Measurements from ENCODE around the gene DCN.

DNA sequence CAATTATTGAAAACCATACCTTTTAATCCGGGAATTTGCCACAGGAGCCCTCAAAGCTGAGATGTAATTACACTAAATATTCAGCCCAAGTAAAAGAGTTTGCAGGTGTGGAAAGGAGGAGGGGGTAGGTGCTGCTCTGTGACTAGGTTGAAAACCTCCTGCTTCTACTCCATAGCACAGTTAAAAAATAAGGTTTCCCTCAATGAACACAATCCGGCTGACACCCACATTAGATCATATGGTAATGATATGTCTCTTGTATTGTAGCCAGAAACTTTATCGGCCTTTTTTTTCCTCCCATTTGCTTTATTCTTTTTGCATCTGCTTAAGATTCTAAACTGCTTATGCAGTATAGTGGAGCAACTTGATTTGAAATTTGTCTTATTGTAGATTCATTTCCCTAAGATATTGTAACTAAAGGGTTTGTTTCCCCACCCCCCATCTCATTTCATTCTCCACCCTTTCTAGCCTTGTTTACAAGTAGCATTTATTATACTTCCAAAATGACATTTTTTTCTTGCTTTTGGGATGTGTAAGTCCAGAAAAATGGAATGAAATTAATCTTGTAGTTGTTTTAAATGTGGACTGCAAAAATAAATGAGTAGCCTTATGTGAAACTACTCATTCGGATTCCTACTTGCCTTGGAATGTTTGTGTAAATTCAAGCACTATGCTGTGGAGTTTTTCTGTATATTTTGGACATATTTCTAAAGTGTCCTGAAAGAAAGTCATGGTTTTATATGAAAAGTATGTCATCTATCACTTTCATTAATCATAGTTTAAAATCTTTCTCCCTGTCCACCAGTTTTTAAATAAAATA lies at the start of gene DCN:
- TF ChIP-seq, protein P1, sequence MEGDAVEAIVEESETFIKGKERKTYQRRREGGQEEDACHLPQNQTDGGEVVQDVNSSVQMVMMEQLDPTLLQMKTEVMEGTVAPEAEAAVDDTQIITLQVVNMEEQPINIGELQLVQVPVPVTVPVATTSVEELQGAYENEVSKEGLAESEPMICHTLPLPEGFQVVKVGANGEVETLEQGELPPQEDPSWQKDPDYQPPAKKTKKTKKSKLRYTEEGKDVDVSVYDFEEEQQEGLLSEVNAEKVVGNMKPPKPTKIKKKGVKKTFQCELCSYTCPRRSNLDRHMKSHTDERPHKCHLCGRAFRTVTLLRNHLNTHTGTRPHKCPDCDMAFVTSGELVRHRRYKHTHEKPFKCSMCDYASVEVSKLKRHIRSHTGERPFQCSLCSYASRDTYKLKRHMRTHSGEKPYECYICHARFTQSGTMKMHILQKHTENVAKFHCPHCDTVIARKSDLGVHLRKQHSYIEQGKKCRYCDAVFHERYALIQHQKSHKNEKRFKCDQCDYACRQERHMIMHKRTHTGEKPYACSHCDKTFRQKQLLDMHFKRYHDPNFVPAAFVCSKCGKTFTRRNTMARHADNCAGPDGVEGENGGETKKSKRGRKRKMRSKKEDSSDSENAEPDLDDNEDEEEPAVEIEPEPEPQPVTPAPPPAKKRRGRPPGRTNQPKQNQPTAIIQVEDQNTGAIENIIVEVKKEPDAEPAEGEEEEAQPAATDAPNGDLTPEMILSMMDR (IDR thresholded peaks at IDR 0.05): no peak
- TF ChIP-seq, protein P2, sequence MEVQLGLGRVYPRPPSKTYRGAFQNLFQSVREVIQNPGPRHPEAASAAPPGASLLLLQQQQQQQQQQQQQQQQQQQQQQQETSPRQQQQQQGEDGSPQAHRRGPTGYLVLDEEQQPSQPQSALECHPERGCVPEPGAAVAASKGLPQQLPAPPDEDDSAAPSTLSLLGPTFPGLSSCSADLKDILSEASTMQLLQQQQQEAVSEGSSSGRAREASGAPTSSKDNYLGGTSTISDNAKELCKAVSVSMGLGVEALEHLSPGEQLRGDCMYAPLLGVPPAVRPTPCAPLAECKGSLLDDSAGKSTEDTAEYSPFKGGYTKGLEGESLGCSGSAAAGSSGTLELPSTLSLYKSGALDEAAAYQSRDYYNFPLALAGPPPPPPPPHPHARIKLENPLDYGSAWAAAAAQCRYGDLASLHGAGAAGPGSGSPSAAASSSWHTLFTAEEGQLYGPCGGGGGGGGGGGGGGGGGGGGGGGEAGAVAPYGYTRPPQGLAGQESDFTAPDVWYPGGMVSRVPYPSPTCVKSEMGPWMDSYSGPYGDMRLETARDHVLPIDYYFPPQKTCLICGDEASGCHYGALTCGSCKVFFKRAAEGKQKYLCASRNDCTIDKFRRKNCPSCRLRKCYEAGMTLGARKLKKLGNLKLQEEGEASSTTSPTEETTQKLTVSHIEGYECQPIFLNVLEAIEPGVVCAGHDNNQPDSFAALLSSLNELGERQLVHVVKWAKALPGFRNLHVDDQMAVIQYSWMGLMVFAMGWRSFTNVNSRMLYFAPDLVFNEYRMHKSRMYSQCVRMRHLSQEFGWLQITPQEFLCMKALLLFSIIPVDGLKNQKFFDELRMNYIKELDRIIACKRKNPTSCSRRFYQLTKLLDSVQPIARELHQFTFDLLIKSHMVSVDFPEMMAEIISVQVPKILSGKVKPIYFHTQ (CRISPR knock-in tag; IDR thresholded peaks at IDR 0.05): no peak
- TF ChIP-seq, protein P3, sequence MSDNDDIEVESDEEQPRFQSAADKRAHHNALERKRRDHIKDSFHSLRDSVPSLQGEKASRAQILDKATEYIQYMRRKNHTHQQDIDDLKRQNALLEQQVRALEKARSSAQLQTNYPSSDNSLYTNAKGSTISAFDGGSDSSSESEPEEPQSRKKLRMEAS (CRISPR knock-in tag; IDR thresholded peaks at IDR 0.05): no peak
- TF ChIP-seq, protein P4, sequence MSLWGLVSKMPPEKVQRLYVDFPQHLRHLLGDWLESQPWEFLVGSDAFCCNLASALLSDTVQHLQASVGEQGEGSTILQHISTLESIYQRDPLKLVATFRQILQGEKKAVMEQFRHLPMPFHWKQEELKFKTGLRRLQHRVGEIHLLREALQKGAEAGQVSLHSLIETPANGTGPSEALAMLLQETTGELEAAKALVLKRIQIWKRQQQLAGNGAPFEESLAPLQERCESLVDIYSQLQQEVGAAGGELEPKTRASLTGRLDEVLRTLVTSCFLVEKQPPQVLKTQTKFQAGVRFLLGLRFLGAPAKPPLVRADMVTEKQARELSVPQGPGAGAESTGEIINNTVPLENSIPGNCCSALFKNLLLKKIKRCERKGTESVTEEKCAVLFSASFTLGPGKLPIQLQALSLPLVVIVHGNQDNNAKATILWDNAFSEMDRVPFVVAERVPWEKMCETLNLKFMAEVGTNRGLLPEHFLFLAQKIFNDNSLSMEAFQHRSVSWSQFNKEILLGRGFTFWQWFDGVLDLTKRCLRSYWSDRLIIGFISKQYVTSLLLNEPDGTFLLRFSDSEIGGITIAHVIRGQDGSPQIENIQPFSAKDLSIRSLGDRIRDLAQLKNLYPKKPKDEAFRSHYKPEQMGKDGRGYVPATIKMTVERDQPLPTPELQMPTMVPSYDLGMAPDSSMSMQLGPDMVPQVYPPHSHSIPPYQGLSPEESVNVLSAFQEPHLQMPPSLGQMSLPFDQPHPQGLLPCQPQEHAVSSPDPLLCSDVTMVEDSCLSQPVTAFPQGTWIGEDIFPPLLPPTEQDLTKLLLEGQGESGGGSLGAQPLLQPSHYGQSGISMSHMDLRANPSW (CRISPR knock-in tag; conservative IDR thresholded peaks at IDR 0.05; ENCODE audit: low read depth): no peak
- TF ChIP-seq PRRX2 (CRISPR knock-in tag; IDR thresholded peaks at IDR 0.05) (no peak), CREB1 (CRISPR knock-in tag; IDR thresholded peaks at IDR 0.05) (no peak), ESRRA (CRISPR knock-in tag; IDR thresholded peaks at IDR 0.05; ENCODE audit: borderline replicate concordance) (no peak)
- TF ChIP-seq, protein P5, sequence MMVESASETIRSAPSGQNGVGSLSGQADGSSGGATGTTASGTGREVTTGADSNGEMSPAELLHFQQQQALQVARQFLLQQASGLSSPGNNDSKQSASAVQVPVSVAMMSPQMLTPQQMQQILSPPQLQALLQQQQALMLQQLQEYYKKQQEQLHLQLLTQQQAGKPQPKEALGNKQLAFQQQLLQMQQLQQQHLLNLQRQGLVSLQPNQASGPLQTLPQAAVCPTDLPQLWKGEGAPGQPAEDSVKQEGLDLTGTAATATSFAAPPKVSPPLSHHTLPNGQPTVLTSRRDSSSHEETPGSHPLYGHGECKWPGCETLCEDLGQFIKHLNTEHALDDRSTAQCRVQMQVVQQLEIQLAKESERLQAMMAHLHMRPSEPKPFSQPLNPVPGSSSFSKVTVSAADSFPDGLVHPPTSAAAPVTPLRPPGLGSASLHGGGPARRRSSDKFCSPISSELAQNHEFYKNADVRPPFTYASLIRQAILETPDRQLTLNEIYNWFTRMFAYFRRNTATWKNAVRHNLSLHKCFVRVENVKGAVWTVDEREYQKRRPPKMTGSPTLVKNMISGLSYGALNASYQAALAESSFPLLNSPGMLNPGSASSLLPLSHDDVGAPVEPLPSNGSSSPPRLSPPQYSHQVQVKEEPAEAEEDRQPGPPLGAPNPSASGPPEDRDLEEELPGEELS (CRISPR knock-in tag; IDR thresholded peaks at IDR 0.05): no peak

All from WTC11 (cell line).